HAP-1 (cell line): ENCODE results near the gene DNASE1L3.
A peak's percentile ranks its signal among the peaks of the same experiment; 100 is the strongest.

Experiments used
- DNase-seq, 2 experiments: peaks; one replicate each; pipeline ENCODE4 v3.0.0-alpha.2; 2016 to 2020; ENCODE audit warnings: low spot score in 2 of 2
- H3K27me3 ChIP-seq: fragments of 250-450 bp; sonication (Bioruptor Pico); 2 replicates; pipeline ENCODE4 v1.5.1; 2020; ENCODE audit warnings: low read depth, mild to moderate bottlenecking, moderate library complexity
- H3K36me3 ChIP-seq: fragments of 250-450 bp; sonication (Bioruptor Pico); replicated peaks from 2 replicates; pipeline ENCODE4 v1.5.1; 2020; ENCODE audit warnings: mild to moderate bottlenecking
- H3K4me1 ChIP-seq: fragments of 250-450 bp; sonication (Bioruptor Pico); 2 replicates; pipeline ENCODE4 v1.5.1; 2020; ENCODE audit warnings: mild to moderate bottlenecking
- H3K4me3 ChIP-seq: fragments of 250-450 bp; sonication (Bioruptor Pico); 2 replicates; pipeline ENCODE4 v1.5.1; 2020; ENCODE audit warnings: mild to moderate bottlenecking, moderate library complexity
- H3K9me3 ChIP-seq: fragments of 250-450 bp; sonication (Bioruptor Pico); 2 replicates; pipeline ENCODE4 v1.5.1; 2020; ENCODE audit warnings: mild to moderate bottlenecking, moderate library complexity
- in situ Hi-C: fragments of 300-500 bp; cut with MboI; formaldehyde crosslinking; loops from 3 replicates; pipeline ENCODE4 v1.14.3; 2020; ENCODE audit warnings: low sequenced_read_pairs, inconsistent platforms, mixed read lengths

DNASE1L3 gene

DNA sequence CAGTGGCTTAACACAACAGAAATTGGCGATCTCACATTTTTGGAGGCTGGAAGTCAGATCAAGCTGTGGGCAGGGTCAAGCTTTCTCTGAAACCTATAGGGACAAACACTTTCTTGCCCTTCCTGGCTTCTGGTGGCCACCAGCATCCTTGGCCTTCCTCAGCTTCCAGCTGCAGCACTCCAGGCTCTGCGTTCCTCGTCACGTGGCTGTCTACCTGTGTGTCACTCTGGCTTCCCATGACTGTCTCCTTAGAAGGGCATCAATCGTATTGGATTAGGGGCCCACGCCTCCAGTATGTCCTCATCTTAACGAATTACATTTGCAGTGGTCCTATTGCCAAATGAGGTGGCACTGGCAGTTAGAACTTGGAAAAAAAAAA is 25.8 kb downstream of the DNASE1L3 start:
- DNase-seq: no peak
- Histone ChIP-seq H3K4me1 (no peaks in the 10 kb centered on the region), H3K9me3 (no peaks in the 10 kb centered on the region), H3K27me3 (no peaks in the 10 kb centered on the region), H3K36me3 (no peaks in the 10 kb centered on the region), H3K4me3 (no peak overlapping the region)
- in situ Hi-C loops: loop anchor here (5.0 to 25.0 kb wide), 3 partner anchors 117 to 352 kb away; partner anchors contain the start of gene ACOX2

DNA sequence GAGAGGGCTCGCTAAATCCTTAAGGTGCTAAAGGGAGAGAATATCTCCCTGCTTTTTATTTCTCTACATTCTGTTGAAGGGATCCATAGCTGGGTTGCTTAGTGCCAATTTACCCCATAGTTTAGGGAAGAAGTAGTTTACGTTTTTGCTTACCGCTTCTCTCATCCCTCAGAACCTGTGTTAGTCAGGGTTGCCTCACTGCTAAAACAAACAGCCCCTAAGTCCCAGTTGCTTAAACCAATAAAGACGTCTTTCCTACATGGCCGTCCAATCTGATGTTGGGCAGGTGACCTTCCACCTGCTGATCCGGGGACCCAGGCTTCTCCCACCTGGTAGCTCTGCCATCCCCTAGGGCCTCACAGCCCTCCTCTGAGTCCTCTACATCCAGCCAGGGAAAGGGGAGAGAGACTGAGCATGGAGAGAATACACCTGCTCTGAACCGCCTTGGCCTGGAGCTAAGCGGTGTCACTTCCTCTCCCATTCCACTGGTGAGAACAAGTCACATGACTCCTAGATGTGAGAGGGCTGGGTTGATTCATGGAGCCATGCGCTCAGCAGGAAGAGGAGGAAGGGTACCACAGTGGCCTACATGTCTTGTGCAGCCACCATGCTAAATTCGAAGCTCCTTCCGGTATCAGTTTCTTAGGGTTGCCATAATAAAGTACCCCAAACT is 26.3 kb downstream of the DNASE1L3 start:
- no peaks in the 10 kb centered on the region for H3K4me1 ChIP-seq
- H3K9me3 ChIP-seq: no peaks in the 10 kb centered on the region
- no peaks in the 10 kb centered on the region for H3K27me3 ChIP-seq
- H3K4me3 ChIP-seq: no peak overlapping the region
- DNase-seq: no peak
- in situ Hi-C loops: loop anchor here (5.0 to 25.0 kb wide), 3 partner anchors 118 to 353 kb away; partner anchors contain the start of gene ACOX2
- no peaks in the 10 kb centered on the region for H3K36me3 ChIP-seq

DNA sequence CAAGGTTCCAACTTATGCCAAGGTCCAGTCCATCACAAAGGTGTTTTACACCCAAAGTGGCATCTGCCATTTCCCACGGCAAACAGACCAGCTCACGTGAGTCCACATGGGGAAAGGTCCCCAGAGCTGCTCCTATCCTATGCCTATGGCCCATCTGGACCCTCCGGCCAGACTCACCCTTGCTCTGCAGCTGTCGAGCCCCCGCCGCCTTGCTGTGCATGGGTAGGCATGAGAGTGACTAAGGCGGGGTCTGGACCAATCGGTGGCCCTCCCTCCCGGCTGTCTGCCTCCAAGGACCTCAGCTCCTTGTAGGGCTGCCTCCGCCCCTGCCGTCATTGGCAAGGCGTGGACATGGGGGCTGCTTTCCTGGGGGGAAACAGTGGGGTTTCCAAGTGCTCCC is 26.9 kb downstream of the DNASE1L3 start:
- Histone ChIP-seq H3K9me3 (no peaks in the 10 kb centered on the region), H3K36me3 (no peaks in the 10 kb centered on the region), H3K4me1 (no peaks in the 10 kb centered on the region), H3K27me3 (no peaks in the 10 kb centered on the region), H3K4me3 (no peak overlapping the region)
- in situ Hi-C loops: loop anchor here (5.0 to 25.0 kb wide), 3 partner anchors 118 to 353 kb away; partner anchors contain the start of gene ACOX2
- no peak for DNase-seq

DNA sequence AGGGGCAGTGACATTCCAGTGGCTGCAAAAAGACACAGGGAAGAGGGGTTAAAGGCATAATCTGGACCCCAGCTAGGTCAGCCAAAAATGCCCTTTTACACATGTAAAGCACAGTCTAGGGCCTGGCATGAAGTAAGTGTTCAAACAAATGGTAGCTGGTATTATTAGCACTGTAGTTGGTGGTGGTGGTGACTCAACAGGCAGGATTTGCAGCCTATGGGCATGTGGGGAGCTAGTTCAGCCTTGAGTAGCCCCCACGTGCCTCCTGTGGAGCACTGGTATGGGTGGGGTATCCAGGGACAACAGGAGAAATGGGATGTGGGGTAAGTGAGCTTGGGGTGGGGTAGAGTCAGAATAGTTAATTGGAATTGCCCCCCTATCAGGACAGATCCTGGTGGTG is 27.6 kb downstream of the DNASE1L3 start:
- H3K27me3 ChIP-seq: no peaks in the 10 kb centered on the region
- no peaks in the 10 kb centered on the region for H3K4me1 ChIP-seq
- DNase-seq: no peak
- H3K9me3 ChIP-seq: no peaks in the 10 kb centered on the region
- in situ Hi-C loops: loop anchor here (5.0 to 25.0 kb wide), 3 partner anchors 119 to 354 kb away; partner anchors contain the start of gene ACOX2
- H3K36me3 ChIP-seq: no peaks in the 10 kb centered on the region
- no peak overlapping the region for H3K4me3 ChIP-seq

DNA sequence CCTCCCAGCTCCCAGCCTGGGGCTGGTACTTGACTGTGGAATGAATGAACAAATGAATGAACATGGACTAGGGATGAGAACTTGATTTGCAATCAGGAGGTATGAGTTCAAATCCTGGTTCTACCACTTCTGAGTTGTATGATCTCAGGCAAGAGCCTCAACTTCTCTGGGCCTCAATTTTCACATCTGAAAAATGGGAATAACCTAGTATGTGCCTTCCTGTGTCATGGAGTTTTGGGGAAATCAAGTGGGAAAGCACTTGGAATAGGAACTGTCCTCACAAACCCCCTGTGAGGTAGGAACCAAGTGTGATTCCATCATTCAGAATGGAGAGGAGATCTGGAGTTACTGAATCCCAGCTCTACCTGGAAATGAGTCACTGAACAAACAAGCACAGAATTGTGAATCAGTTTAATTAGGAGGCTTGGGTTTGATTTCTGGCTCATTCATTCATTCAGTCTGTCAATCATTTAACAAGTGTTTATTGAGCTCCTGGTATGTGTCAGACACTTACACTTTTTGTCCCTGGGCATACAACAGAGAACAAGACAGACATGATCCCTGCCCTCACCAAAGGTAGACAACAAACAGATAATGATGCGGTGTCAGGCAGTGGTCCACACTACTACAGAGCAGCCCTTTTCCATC is 29.7 kb downstream of the DNASE1L3 start:
- Histone ChIP-seq H3K9me3 (no peaks in the 10 kb centered on the region), H3K4me1 (no peaks in the 10 kb centered on the region), H3K4me3 (no peak overlapping the region), H3K36me3 (no peaks in the 10 kb centered on the region), H3K27me3 (no peaks in the 10 kb centered on the region)
- DNase-seq: no peak
- in situ Hi-C loops: loop anchor here (5.0 to 25.0 kb wide), 3 partner anchors 121 to 356 kb away; partner anchors contain the start of gene ACOX2

DNA sequence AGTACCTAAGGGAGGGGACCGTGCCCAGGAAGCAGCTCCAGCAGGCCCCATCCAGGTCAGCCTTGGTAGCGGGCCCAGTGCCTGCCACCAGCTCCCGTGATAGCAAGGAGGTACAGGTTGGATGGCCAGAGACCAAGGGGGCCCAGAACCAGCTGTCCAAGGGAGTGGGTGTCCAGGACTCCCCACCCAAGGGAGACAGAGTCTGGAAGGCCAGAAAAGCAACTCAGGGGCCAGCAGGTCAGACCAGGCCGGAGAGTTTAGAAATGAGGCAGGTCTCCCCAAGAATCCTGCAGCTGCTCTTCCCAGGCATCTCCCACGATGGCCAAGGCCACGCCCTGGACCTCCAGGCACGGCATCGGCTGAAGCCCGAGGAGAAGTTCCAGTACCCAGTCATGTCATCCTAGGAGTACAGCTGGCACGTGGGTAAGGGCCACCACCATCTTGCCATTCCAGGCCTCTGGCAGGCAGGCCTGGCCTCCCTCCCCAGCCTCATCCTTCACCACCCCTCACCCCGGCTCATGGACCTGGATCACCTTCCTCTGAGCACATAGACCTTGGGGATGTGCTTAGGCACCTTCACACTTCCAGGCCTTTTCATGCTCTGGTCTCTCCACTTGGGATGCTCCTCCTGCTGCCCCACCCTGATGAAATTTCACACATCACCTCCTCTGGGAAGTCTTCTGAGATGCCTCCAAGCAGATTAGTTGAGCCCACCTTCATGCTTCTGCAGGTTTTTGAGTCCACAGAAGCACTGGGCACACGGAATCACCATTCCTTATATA is 30.5 kb downstream of the DNASE1L3 start:
- H3K4me3 ChIP-seq: no peak overlapping the region
- no peak for DNase-seq
- no peaks in the 10 kb centered on the region for H3K4me1 ChIP-seq
- no peaks in the 10 kb centered on the region for H3K9me3 ChIP-seq
- in situ Hi-C loops: loop anchor here (5.0 to 25.0 kb wide), 3 partner anchors 122 to 357 kb away; partner anchors contain the start of gene ACOX2
- no peaks in the 10 kb centered on the region for H3K36me3 ChIP-seq
- no peaks in the 10 kb centered on the region for H3K27me3 ChIP-seq

DNA sequence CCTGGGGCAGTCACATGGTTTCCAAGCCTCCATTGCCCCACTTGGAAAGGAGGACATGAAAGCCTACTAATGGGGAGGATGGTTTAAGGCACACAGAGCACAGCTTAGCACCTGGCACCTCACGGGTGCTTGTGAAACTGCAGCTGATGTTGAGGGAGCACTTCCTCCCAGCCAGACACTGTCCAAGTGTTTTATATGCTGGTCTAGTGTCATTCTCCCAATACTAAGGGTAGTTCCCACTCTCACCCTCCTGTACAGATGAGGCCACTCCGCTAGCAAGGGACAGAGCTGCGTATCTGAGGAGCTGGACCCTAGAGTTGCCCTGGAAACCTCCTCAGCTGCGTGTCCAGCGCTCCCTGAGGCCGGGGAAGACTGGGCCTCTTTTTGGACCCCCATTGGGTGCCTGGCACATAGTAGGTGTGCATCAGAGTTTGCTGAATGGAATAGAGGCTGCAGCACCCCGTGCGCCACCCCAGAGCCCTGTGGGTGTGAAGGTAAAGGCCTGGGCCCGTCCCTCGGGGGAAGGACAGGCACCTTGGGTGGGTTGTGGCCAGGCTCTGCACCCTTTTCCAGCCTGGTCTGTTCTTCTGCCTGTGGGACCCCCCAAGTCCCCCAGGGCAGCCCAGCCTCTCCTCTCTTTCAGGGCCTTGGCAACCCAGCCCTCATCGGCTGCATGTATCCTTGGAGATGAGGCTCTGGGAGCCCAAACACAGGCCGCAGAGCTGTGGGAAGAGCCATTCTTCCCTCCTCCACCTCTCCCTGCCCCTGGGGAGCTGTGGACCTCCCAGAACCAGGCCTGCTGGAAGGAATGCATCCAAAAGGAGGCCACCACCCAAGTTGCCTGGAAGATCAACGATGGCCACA is 31.3 kb downstream of the DNASE1L3 start:
- H3K4me1 ChIP-seq: no peaks in the 10 kb centered on the region
- in situ Hi-C loops: loop anchor here (5.0 to 25.0 kb wide), 3 partner anchors 123 to 358 kb away; partner anchors contain the start of gene ACOX2
- no peaks in the 10 kb centered on the region for H3K36me3 ChIP-seq
- no peak for DNase-seq
- no peaks in the 10 kb centered on the region for H3K27me3 ChIP-seq
- H3K9me3 ChIP-seq: no peaks in the 10 kb centered on the region
- no peak overlapping the region for H3K4me3 ChIP-seq

DNA sequence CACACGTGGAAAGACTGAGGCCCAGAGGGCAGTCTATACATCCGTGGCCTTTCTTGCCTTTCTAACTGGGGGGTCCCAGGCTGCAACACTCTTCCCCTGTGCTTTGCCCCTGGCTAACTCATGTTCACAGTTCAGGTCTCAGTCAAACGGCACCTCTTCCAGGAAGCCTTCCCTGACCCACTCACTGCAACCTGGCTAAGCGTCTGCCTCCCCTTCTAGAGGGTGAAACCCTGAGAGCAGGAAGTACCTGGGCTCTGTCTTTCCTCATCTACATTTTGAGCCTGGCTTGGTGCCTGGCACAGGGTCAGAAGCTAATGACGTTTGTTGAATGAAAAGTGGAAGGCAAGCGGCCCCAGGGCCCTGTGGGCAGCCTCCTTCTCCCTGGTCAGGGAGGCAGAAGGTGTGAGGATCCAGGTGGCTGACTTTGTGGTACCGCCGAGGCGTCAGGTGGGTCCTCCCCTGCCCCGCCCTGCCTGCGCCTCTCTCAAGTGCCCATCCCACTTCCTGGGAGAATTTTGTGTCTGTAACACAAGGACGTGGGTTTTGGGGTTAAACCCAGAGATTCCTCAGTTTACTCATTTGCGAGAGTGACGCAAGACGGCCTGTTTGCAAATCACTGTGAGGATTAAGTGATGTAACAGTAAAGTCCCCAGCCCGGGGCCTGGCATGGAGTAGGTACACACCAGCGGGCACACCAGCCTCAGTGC is 32.1 kb downstream of the DNASE1L3 start:
- Histone ChIP-seq H3K4me3 (no peak overlapping the region), H3K36me3 (no peaks in the 10 kb centered on the region), H3K9me3 (no peaks in the 10 kb centered on the region), H3K4me1 (no peaks in the 10 kb centered on the region), H3K27me3 (no peaks in the 10 kb centered on the region)
- no peak for DNase-seq
- in situ Hi-C loops: loop anchor here (25.0 kb wide), 1 partner anchor 359 kb away; the partner anchor contains the start of gene ACOX2

DNA sequence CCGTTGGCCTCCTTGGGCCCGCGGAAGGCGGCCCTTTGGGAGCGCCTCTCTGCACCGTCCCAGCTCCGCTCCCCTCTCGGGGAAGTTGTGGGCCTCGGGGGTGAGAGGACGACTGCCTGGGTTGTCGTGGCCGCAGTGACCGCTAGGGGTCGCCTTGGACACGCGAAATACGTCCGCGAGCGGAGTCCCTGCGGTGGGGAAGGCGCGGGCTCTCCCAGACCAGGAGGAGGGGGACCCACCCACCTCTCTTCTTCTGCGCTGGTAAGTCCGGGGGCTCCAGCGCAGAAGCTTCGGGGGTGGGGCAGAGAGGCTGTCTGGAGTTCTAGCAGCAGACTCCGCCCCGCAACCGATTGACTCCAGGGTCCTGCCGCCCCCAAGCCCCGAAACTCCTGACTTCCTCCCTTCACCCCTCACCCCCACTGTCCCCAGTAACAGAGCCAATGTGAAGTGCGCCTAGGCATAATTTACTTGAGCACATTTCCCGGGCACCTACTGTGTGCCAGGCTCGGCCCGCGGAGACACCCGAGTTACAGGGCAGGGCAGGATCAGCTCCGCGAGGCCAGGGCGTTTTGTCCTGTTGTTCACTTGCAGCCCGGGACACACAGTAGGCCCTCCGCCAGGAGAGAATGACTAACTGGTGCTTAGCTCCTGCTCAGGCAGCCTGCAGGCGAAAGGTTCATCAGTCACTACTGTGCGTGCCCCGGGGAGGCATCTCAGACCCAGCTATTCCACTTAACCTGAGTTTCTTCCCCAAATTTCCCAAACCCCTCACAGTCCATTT is 32.8 kb downstream of the DNASE1L3 start:
- in situ Hi-C loops: loop anchor here (25.0 kb wide), 1 partner anchor 359 kb away; the partner anchor contains the start of gene ACOX2
- H3K36me3 ChIP-seq: no peaks in the 10 kb centered on the region
- peak; percentile 76 to 98 for DNase-seq
- no peaks in the 10 kb centered on the region for H3K4me1 ChIP-seq
- peak overlapping the region; percentile 15 for H3K4me3 ChIP-seq
- no peaks in the 10 kb centered on the region for H3K27me3 ChIP-seq
- H3K9me3 ChIP-seq: no peaks in the 10 kb centered on the region

DNA sequence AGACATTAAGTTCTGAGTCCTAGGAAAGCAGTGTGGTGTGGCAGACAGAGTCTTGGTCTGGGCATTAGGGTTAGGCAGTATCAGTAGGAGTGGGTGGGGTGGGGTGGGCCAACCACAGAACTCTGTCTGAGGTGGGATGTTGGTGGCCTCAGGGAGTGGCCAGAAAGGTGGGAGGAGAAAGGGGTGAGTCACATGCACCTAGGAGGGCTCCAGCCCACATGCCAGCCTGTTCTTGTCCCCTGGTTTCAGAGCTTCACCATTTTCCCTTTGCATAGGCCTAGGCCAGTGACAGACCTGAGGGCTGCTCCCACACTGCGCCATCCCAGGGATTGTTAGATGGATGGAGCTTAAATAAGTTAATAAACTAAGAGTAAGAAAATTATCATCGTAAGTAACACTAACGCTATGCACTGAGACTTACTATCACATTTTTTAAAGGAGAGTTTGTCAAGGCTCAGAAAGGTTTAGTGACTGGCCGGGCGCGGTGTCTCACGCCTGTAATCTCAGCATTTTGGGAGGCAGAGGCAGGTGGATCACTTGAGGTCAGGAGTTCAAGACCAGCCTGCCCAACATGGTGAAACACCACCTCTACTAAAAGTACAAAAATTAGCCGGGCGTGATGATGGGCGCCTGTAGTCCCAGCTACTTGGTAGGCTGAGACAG is 33.8 kb downstream of the DNASE1L3 start:
- Histone ChIP-seq H3K4me1 (no peaks in the 10 kb centered on the region), H3K4me3 (no peak overlapping the region), H3K27me3 (no peaks in the 10 kb centered on the region), H3K9me3 (no peaks in the 10 kb centered on the region), H3K36me3 (no peaks in the 10 kb centered on the region)
- in situ Hi-C loops: loop anchor here (25.0 kb wide), 1 partner anchor 360 kb away; the partner anchor contains the start of gene ACOX2
- no peak for DNase-seq

DNA sequence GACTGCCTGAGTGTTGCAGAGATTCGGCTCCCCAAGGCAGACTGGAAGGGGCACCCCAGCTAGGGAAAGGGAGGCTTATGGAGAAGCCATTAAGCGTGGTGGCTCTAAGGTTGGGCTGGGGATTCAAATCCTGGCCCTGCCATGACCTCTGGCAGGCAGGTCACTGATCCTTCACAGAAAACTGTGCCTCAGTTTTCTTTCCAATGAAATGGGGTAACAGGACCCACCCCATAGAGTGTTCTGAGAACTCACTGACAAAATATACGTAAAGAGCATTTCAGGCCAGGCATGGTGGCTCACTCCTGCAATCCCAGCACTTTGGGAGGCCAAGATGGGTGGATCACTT is 34.6 kb downstream of the DNASE1L3 start:
- Histone ChIP-seq H3K4me1 (no peaks in the 10 kb centered on the region), H3K4me3 (no peak overlapping the region), H3K27me3 (no peaks in the 10 kb centered on the region), H3K9me3 (no peaks in the 10 kb centered on the region), H3K36me3 (no peaks in the 10 kb centered on the region)
- DNase-seq: no peak
- in situ Hi-C loops: loop anchor here (25.0 kb wide), 1 partner anchor 361 kb away; the partner anchor contains the start of gene ACOX2
